Measurements from ENCODE around the gene EEF2.

- TF ChIP-seq POLR2A (IDR thresholded peaks at IDR 0.05) (peak in 1 of 2 donors; percentile 37), CTCF (IDR thresholded peaks at IDR 0.05) (no peak)
Measured at GRCh38 chr19:4013886-4014540, 28.8 kb upstream of the EEF2 start.

Data from adrenal gland (tissue), 5 donors.